SW 1271 (cell line): Measurements from ENCODE around the gene NXN.
A peak's percentile ranks its signal among the peaks of the same experiment; 100 is the strongest.
"Not testable (repeated sequence)": the region's sequence is repeated elsewhere in the genome, so short reads cannot be mapped to it uniquely, and the experiment has no call there.

Experiments
- DNase-seq, 2 experiments: peaks; one replicate each; lab custom pipeline; 2025; lab: John Stamatoyannopoulos, UW

The NXN gene

DNA sequence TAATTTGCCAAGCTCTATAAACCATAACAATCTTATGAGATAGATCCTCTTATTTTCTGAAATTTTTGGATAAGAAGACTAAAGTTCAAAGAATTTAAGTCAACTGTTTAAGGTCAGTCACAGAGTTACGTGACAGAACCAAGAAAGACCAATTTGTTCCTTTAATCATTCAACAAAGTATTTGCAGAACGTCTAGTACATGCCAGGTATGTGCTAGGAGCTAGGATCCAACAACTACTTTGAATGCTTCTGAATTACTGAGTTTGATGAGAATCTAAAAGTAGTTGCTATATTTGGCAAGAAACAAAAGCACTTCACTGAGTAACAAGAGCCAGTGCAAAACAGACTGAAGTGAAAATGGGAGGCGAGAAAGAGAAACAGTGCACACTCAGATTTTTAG, 212.5 kb downstream of the NXN start:
- no peak for DNase-seq

DNA sequence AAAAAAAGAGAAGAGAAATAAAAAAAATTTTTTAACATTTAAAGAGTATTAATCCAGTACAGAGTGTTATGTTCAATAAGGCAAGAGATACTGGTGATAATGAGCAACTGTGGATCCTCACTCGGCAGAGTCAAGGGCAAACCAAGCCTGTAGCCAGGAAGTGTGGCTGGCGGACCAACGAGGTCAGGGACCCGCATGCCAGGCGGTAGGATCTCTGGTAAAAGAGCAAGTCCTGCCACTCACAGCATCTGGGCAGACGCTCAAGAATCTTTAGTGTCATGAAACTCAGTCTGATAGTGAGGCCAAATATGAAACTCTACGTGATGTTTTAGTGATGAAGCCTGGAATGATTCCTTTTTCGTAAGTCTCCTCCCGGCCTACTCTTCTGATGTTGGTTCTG, 219.2 kb downstream of the NXN start:
- no peak for DNase-seq

DNA sequence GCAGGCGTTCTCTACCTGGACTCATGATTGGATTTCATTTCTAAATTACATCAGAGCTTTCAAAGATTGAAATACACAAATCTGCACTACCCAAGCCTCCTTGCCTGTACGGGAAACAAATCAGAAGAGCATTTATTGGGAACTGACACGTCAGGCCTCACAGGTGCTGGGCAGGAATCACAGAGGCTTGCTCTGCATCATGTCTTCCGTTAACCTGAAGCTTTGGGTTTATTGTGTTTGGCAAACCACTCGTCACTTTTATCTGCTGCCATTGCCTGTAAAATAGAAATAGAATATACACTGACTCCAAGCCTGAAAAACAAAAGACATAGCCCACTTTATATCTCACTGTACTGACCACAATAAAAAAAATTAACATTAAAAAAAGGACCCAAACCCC, 219.6 kb downstream of the NXN start:
- no peak for DNase-seq

DNA sequence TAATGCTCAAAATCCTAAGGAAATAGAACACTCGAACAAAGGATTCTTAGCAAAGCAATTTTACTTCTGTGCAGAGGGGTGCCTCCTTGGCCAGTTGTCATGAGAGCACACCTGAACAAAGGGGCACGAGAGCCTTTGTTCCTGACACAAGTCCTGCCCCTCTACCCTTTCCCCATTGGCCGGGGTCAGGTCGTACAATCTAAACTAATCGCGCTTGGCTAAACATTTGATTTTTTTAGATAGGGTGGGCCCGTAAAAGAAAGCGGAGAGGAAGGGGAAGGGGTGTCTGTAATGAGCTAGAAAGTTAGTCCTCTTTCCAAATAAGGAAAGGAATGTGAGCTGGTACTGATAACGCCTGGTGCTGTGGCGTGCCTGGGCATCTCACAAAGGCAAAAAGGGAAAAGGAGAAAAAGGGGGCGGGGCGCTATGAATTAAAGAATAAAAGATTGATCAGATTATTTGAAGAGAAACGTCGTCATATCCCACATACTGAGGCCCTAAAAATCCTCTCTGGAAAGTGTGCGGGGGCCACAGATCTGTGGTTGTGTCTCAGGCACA, 223.5 kb downstream of the NXN start:
- DNase-seq = not testable (repeated sequence)

DNA sequence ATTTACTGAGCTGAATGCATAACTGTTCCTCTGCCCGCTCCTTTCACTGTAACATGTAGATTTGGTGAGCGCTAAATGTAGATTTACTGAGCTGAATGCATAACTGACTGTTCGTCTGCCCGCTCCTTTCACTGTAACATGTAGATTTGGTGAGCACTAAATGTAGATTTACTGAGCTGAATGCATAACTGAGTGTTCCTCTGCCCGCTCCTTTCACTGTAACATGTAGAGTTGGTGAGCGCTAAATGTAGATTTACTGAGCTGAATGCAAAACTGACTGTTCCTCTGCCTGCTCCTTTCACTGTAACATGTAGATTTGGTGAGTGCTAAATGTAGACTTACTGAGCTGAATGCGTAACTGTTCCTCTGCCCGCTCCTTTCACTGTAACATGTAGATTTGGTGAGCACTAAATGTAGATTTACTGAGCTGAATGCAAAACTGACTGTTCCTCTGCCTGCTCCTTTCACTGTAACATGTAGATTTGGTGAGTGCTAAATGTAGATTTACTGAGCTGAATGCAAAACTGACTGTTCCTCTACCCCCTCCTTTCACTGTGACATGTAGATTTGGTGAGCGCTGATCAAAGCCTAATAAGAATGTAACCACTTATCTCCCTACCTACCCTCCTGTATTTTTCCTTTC, 224.1 kb downstream of the NXN start:
- DNase-seq = not testable (repeated sequence)

DNA sequence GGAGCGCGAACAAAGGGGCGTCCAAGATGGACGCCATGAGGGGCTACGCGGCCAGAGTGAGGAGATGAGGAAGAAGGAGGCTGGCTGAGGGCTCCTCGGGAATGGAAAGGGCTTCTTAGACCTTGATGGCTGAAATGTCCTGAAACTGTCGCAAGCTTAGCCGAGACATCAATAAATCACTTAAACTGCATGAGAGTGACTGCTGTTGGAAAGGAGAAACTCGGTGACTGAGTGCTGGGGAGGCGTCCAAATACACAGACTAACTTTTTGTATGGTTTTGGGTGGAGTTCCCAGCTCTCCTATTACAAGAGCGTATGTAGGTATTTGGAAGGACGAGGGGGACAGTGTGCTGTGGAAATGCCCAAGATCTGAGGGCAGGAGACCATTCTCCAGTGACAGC, 226.2 kb downstream of the NXN start:
- DNase-seq = no peak

- DNase-seq = peak in 1 of 2 experiments; percentile 11
These were observed 226.9 kb downstream of the NXN start for GRCh38 chr17:752620-753219.

DNA sequence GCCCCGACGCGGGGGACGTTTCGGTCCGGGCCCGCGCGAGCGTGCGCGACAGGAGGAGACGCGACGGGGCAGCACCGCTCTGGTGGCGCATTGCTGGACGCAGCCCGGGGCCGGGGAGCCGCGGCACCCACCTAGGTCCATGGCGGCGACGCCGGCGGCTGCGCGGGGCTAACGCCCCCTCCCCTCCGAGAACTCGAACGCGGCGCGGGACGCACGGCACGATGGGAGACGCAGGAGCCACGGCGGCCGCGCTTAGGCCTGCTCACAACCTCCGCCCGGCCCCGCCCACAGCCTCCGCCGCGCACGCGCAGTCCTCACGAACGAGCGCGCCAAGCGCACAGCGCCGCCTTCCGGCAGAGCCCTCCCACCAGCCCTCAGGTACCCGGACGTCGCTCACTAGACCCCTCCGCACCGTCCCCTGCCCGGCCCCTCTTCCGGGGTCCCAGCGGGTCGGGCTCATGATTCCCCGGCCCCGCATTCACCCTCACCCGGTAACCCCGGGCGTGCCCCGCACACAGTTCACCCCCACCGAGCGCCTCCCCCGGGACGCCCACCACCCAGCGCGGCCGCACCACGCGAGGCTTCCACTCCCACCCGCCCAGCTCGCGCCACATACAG, 227.5 kb downstream of the NXN start, which contains the start of gene GEMIN4:
Gene GEMIN4, minus strand, starts transcription at position 263 of the 618 bp plus-strand sequence. Its CDS starts 122 bp downstream, at position 141.
- DNase-seq = peak; percentile 50 to 84

DNA sequence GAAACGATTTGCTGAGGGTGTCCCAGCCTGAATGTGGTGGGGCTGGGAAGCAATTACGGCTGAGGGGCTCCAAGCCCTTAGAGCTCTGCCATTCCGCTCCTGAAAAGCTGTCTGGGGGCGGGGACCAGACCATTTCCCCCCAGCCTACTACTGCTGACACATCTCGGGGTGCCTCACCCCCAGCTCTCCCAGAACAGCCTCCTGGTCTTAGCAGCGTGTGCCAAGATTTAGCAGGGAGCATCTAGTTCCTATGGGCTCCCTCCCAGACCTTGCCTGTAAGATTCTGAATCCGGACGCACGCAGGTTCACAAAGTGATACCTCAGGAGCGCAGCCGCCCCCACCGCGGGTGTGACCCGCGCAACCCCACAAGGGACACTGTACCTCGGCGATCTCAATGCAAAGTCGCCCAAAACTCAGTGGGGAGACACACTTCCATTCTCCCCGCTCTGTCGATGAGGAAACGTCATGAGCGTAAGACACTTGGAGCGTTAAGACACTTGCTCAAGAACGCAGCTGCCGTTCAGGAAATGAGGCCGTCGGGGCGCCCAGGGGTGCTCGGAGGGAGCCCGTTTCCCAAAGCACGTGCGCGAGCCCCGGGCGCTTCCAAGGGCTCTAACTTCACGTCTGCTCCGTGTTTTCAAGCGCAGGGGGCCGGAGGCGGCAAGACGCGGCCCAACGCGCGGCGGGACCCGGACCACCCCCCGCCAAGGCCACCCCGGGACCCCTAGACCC, 228.1 kb downstream of the NXN start:
- peak in 1 of 2 experiments; percentile 14 for DNase-seq

DNA sequence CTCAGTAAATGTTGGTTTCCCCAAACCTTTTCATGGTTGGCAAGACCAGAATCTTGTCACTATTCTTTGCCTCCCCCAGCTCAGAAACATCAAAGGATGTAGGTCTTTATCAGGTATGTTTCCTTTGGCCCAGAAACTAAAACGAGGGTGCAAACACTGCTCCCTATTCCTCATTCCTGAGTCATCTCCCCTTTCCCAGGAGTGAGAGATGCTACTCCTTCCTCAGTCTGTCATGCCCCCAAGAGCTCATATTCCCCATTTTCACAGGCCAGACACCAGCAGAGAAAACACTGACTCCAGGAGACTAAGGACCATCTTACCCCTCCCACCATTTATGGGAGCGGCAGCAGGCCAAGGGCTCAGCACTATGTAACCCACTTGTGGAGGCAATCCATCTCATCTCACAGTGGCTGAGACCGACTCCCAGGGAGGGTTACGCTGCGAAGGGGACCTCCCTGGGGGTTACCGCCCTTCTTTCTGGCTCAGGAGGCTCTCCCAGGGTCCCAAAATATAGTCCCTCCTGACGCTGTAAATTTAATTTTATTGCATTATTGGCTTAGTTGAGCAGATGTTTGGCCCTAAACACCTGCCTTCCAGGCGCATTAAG, 229.0 kb downstream of the NXN start:
- no peak for DNase-seq

- DNase-seq = not testable (repeated sequence)
These were observed 230.2 kb downstream of the NXN start for GRCh38 chr17:749359-749758.
